Measurements from ENCODE around the gene FOXP1.

FOXP1 gene

GRCh38 chr3:71600646-71601288 lies 17.2 kb upstream of the FOXP1 start:
- Mint-ChIP-seq H3K4me1 (ENCODE audit: low read depth) (peaks cover 13% of the 10 kb centered on the region), H3K27ac (no peak overlapping the region), H3K36me3 (peaks cover 8% of the 10 kb centered on the region), H3K27me3 (no peaks in the 10 kb centered on the region), H3K9me3 (ENCODE audit: low read depth) (no peaks in the 10 kb centered on the region), H3K4me3 (no peak overlapping the region)

- no peaks in the 10 kb centered on the region for H3K9me3 Mint-ChIP-seq (ENCODE audit: low read depth)
- H3K27me3 Mint-ChIP-seq: no peaks in the 10 kb centered on the region
- H3K36me3 Mint-ChIP-seq: peaks cover 18% of the 10 kb centered on the region
- H3K4me1 Mint-ChIP-seq (ENCODE audit: low read depth): peaks cover 13% of the 10 kb centered on the region
- no peak overlapping the region for H3K4me3 Mint-ChIP-seq
- no peak overlapping the region for H3K27ac Mint-ChIP-seq
Measured at GRCh38 chr3:71599416-71599815, 15.9 kb upstream of the FOXP1 start.

GRCh38 chr3:71598292-71598691 lies 14.8 kb upstream of the FOXP1 start:
- Mint-ChIP-seq H3K9me3 (ENCODE audit: low read depth) (no peaks in the 10 kb centered on the region), H3K27me3 (no peaks in the 10 kb centered on the region), H3K36me3 (peaks cover 18% of the 10 kb centered on the region), H3K4me3 (no peak overlapping the region), H3K4me1 (ENCODE audit: low read depth) (peaks cover 13% of the 10 kb centered on the region), H3K27ac (no peak overlapping the region)

- Mint-ChIP-seq H3K27me3 (no peaks in the 10 kb centered on the region), H3K4me3 (no peak overlapping the region), H3K36me3 (peaks cover 18% of the 10 kb centered on the region), H3K4me1 (ENCODE audit: low read depth) (peaks cover 13% of the 10 kb centered on the region), H3K27ac (no peak overlapping the region), H3K9me3 (ENCODE audit: low read depth) (no peaks in the 10 kb centered on the region)
Measured at GRCh38 chr3:71597286-71597685, 13.8 kb upstream of the FOXP1 start.

GRCh38 chr3:71593106-71593505 lies 9.6 kb upstream of the FOXP1 start:
- Mint-ChIP-seq H3K36me3 (peaks cover 15% of the 10 kb centered on the region), H3K9me3 (ENCODE audit: low read depth) (no peaks in the 10 kb centered on the region), H3K27ac (no peak overlapping the region)

GRCh38 chr3:71591101-71591500 lies 7.6 kb upstream of the FOXP1 start:
- Mint-ChIP-seq H3K4me1 (ENCODE audit: low read depth) (peaks cover 26% of the 10 kb centered on the region), H3K4me3 (peak overlapping the region; percentile 43), H3K27me3 (no peaks in the 10 kb centered on the region), H3K27ac (peak overlapping the region; percentile 58), H3K9me3 (ENCODE audit: low read depth) (no peaks in the 10 kb centered on the region), H3K36me3 (peaks cover 13% of the 10 kb centered on the region)

More at GRCh38 chr3:71593106-71593505, 9.6 kb upstream of the FOXP1 start:
- Mint-ChIP-seq H3K4me3 (no peak overlapping the region), H3K4me1 (ENCODE audit: low read depth) (peaks cover 14% of the 10 kb centered on the region), H3K27me3 (no peaks in the 10 kb centered on the region)

GRCh38 chr3:71589132-71589531 lies 5.6 kb upstream of the FOXP1 start:
- Mint-ChIP-seq H3K4me1 (ENCODE audit: low read depth) (peaks cover 45% of the 10 kb centered on the region), H3K36me3 (no peaks in the 10 kb centered on the region), H3K9me3 (ENCODE audit: low read depth) (no peaks in the 10 kb centered on the region), H3K27ac (peak overlapping the region; percentile 54), H3K4me3 (no peak overlapping the region), H3K27me3 (no peaks in the 10 kb centered on the region)

- Mint-ChIP-seq H3K27me3 (no peaks in the 10 kb centered on the region), H3K36me3 (no peaks in the 10 kb centered on the region), H3K27ac (peak overlapping the region; percentile 34), H3K4me3 (no peak overlapping the region), H3K4me1 (ENCODE audit: low read depth) (peaks cover 46% of the 10 kb centered on the region), H3K9me3 (ENCODE audit: low read depth) (no peaks in the 10 kb centered on the region)
Measured at GRCh38 chr3:71587958-71588357, 4.4 kb upstream of the FOXP1 start.

GRCh38 chr3:71586810-71587242 lies 3.3 kb upstream of the FOXP1 start:
- Mint-ChIP-seq H3K36me3 (no peaks in the 10 kb centered on the region), H3K4me1 (ENCODE audit: low read depth) (peaks cover 47% of the 10 kb centered on the region), H3K27ac (peak overlapping the region; percentile 92), H3K9me3 (ENCODE audit: low read depth) (no peaks in the 10 kb centered on the region), H3K27me3 (no peaks in the 10 kb centered on the region), H3K4me3 (no peak overlapping the region)

- Mint-ChIP-seq H3K4me1 (ENCODE audit: low read depth) (peaks cover 42% of the 10 kb centered on the region), H3K36me3 (no peaks in the 10 kb centered on the region), H3K27ac (peak overlapping the region; percentile 92), H3K9me3 (ENCODE audit: low read depth) (no peaks in the 10 kb centered on the region), H3K4me3 (peak overlapping the region; percentile 89), H3K27me3 (no peaks in the 10 kb centered on the region)
Measured at GRCh38 chr3:71585887-71586809, 2.6 kb upstream of the FOXP1 start.

GRCh38 chr3:71585131-71585530 lies 1.6 kb upstream of the FOXP1 start:
- H3K4me3 Mint-ChIP-seq: peak overlapping the region; percentile 89
- H3K9me3 Mint-ChIP-seq (ENCODE audit: low read depth): no peaks in the 10 kb centered on the region
- no peaks in the 10 kb centered on the region for H3K36me3 Mint-ChIP-seq

GRCh38 chr3:71584394-71585011 lies 975 bp upstream of the FOXP1 start:
- H3K27ac Mint-ChIP-seq: peak overlapping the region; percentile 92
- H3K36me3 Mint-ChIP-seq: no peaks in the 10 kb centered on the region
- peaks cover 51% of the 10 kb centered on the region for H3K4me1 Mint-ChIP-seq (ENCODE audit: low read depth)
- no peaks in the 10 kb centered on the region for H3K9me3 Mint-ChIP-seq (ENCODE audit: low read depth)
- H3K27me3 Mint-ChIP-seq: no peaks in the 10 kb centered on the region
- peak overlapping the region; percentile 89 for H3K4me3 Mint-ChIP-seq

More at GRCh38 chr3:71585131-71585530, 1.6 kb upstream of the FOXP1 start:
- Mint-ChIP-seq H3K27ac (peak overlapping the region; percentile 92), H3K4me1 (ENCODE audit: low read depth) (peaks cover 45% of the 10 kb centered on the region), H3K27me3 (no peaks in the 10 kb centered on the region)

GRCh38 chr3:71582612-71583565 lies 639 bp downstream of the FOXP1 start:
- peaks cover 2% of the 10 kb centered on the region for H3K36me3 Mint-ChIP-seq
- peak overlapping the region; percentile 94 for H3K4me3 Mint-ChIP-seq
- H3K9me3 Mint-ChIP-seq (ENCODE audit: low read depth): no peaks in the 10 kb centered on the region
- peaks cover 62% of the 10 kb centered on the region for H3K4me1 Mint-ChIP-seq (ENCODE audit: low read depth)
- H3K27ac Mint-ChIP-seq: peak overlapping the region; percentile 99
- H3K27me3 Mint-ChIP-seq: no peaks in the 10 kb centered on the region

GRCh38 chr3:71582036-71582611 lies 1.4 kb downstream of the FOXP1 start:
- Mint-ChIP-seq H3K36me3 (peaks cover 2% of the 10 kb centered on the region), H3K9me3 (ENCODE audit: low read depth) (no peaks in the 10 kb centered on the region), H3K4me1 (ENCODE audit: low read depth) (peaks cover 61% of the 10 kb centered on the region), H3K27me3 (no peaks in the 10 kb centered on the region), H3K4me3 (peak overlapping the region; percentile 94), H3K27ac (peak overlapping the region; percentile 99)
